H9 (cell line): ENCODE results near the gene ATP13A1. TPM values are rescaled to one million over a fixed set of nuclear protein-coding genes. Genes with fewer than 3 reads are reported as not detected.

Experiments used
- DNase-seq: peaks from one replicate; pipeline ENCODE4 v3.0.0-alpha.2; 2017
- H2AFZ ChIP-seq: one replicate; pipeline ENCODE4 v1.6.1; 2013; ENCODE audit warnings: mild to moderate bottlenecking, low read length, control low read depth, moderate library complexity
- H2AK5ac ChIP-seq: 2 replicates; pipeline ENCODE4 v1.6.1; 2013; ENCODE audit warnings: low read length, control low read depth, mixed read lengths; ENCODE audit not compliant: insufficient read length
- H2BK120ac ChIP-seq: one replicate; pipeline ENCODE4 v1.6.1; 2013; ENCODE audit warnings: low read depth, mild to moderate bottlenecking, low read length, control low read depth, inconsistent platforms; ENCODE audit not compliant: poor library complexity, severe bottlenecking
- H2BK12ac ChIP-seq: 2 replicates; pipeline ENCODE4 v1.6.1; 2013; ENCODE audit warnings: low read length, control low read depth, mixed read lengths, low read depth; ENCODE audit not compliant: insufficient read length
- H2BK15ac ChIP-seq: 2 replicates; pipeline ENCODE4 v1.6.1; 2013; ENCODE audit warnings: low read depth, low read length, control low read depth
- H2BK20ac ChIP-seq: one replicate; pipeline ENCODE4 v1.6.1; 2013; ENCODE audit warnings: low read depth, mild to moderate bottlenecking, low read length, control low read depth, inconsistent platforms; ENCODE audit not compliant: poor library complexity, severe bottlenecking
- H2BK5ac ChIP-seq: 2 replicates; pipeline ENCODE4 v1.6.1; 2013; ENCODE audit warnings: low read length, control low read depth, mixed read lengths; ENCODE audit not compliant: insufficient read length
- H3K14ac ChIP-seq: 2 replicates; pipeline ENCODE4 v1.6.1; 2013; ENCODE audit warnings: low read length, control low read depth; ENCODE audit not compliant: insufficient read depth
- H3K18ac ChIP-seq: 2 replicates; pipeline ENCODE4 v1.6.1; 2013; ENCODE audit warnings: low read depth, mild to moderate bottlenecking, mixed read lengths, low read length, control low read depth; ENCODE audit not compliant: insufficient read length
- H3K23ac ChIP-seq: 2 replicates; pipeline ENCODE4 v1.6.1; 2013; ENCODE audit warnings: low read length, control low read depth, mixed read lengths, low read depth; ENCODE audit not compliant: insufficient read length
- H3K23me2 ChIP-seq: 2 replicates; pipeline ENCODE4 v1.6.1; 2013; ENCODE audit warnings: low read depth, mild to moderate bottlenecking, mixed read lengths, low read length, control low read depth; ENCODE audit not compliant: insufficient read length, poor library complexity, severe bottlenecking
- H3K27ac ChIP-seq: 2 replicates; pipeline ENCODE4 v1.5.1; 2013; ENCODE audit warnings: low read length, control low read depth, mixed read lengths, low read depth; ENCODE audit not compliant: insufficient read length
- H3K27me3 ChIP-seq: 2 replicates; pipeline ENCODE4 v1.6.1; 2013; ENCODE audit warnings: low read length, control low read depth, inconsistent platforms; ENCODE audit not compliant: insufficient read depth
- H3K4ac ChIP-seq: 2 replicates; pipeline ENCODE4 v1.6.1; 2013; ENCODE audit warnings: low read depth, mild to moderate bottlenecking, control low read depth, inconsistent platforms, low read length, moderate library complexity
- H3K4me1 ChIP-seq: 2 replicates; pipeline ENCODE4 v1.6.1; 2013; ENCODE audit warnings: low read length, control low read depth, inconsistent platforms; ENCODE audit not compliant: insufficient read depth
- H3K4me2 ChIP-seq: 2 replicates; pipeline ENCODE4 v1.6.1; 2013; ENCODE audit warnings: low read length, control low read depth, mixed read lengths; ENCODE audit not compliant: insufficient read length, insufficient read depth
- H3K56ac ChIP-seq: 2 replicates; pipeline ENCODE4 v1.6.1; 2013; ENCODE audit warnings: low read depth, mild to moderate bottlenecking, mixed read lengths, low read length, control low read depth; ENCODE audit not compliant: insufficient read length
- H3K79me1 ChIP-seq: 2 replicates; pipeline ENCODE4 v1.6.1; 2013; ENCODE audit warnings: low read depth, mild to moderate bottlenecking, moderate library complexity, low read length, control low read depth, inconsistent platforms; ENCODE audit not compliant: insufficient read depth, poor library complexity, severe bottlenecking
- H3K79me2 ChIP-seq: 2 replicates; pipeline ENCODE4 v1.6.1; 2013; ENCODE audit warnings: low read length, control low read depth, inconsistent platforms; ENCODE audit not compliant: insufficient read depth
- H3K9ac ChIP-seq: 2 replicates; pipeline ENCODE4 v1.6.1; 2013; ENCODE audit warnings: low read length, control low read depth, mixed read lengths; ENCODE audit not compliant: insufficient read length; ENCODE audit errors: extremely low read depth
- H3K9me3 ChIP-seq: one replicate; pipeline ENCODE4 v1.6.1; 2013; ENCODE audit warnings: low read depth, low read length, inconsistent platforms; ENCODE audit not compliant: control insufficient read depth
- H3T11ph ChIP-seq: one replicate; pipeline ENCODE4 v1.6.1; 2013; ENCODE audit warnings: mild to moderate bottlenecking, low read length, control low read depth, inconsistent platforms
- H4K20me1 ChIP-seq: one replicate; pipeline ENCODE4 v1.6.1; 2013; ENCODE audit not compliant: control insufficient read depth, insufficient read length, insufficient read depth
- H4K5ac ChIP-seq: 2 replicates; pipeline ENCODE4 v1.6.1; 2013; ENCODE audit warnings: low read depth, mild to moderate bottlenecking, mixed read lengths, low read length, control low read depth; ENCODE audit not compliant: insufficient read length
- H4K8ac ChIP-seq: replicated peaks from 2 replicates; pipeline ENCODE4 v1.6.1; 2013; ENCODE audit warnings: low read length, control low read depth, mixed read lengths, low read depth; ENCODE audit not compliant: insufficient read length
- H4K91ac ChIP-seq: 2 replicates; pipeline ENCODE4 v1.6.1; 2013; ENCODE audit warnings: low read depth, mild to moderate bottlenecking, moderate library complexity, mixed read lengths, low read length, control low read depth; ENCODE audit not compliant: insufficient read length
- H3K27ac Mint-ChIP-seq, 3 experiments: 2 replicates in 2 of 3; 3 replicates in 1 of 3; pipeline ENCODE4 v1.8.0; 2020 to 2021; ENCODE audit warnings: mixed read lengths in 3 of 3, mild to moderate bottlenecking in 1 of 3, moderate library complexity in 1 of 3
- H3K27me3 Mint-ChIP-seq: 2 replicates; pipeline ENCODE4 v1.8.0; 2021; ENCODE audit warnings: low read depth, mild to moderate bottlenecking, moderate library complexity, mixed read lengths
- H3K36me3 Mint-ChIP-seq, 3 experiments: 2 replicates in 2 of 3; 3 replicates in 1 of 3; pipeline ENCODE4 v1.8.0; 2020 to 2021; ENCODE audit warnings: low read depth in 3 of 3, mixed read lengths in 3 of 3; ENCODE audit not compliant: insufficient read depth in 1 of 3
- H3K4me1 Mint-ChIP-seq, 2 experiments: 2 replicates each; pipeline ENCODE4 v1.8.0; 2020; ENCODE audit warnings: mixed read lengths in 2 of 2
- H3K4me3 Mint-ChIP-seq, 2 experiments: 2 replicates in 1 of 2; 3 replicates in 1 of 2; pipeline ENCODE4 v1.8.0; 2020 to 2021; ENCODE audit warnings: mild to moderate bottlenecking in 2 of 2, mixed read lengths in 2 of 2, moderate library complexity in 1 of 2
- H3K9me3 Mint-ChIP-seq, 2 experiments: 2 replicates in 1 of 2; 3 replicates in 1 of 2; pipeline ENCODE4 v1.8.0; 2020; ENCODE audit warnings: mild to moderate bottlenecking in 2 of 2, mixed read lengths in 2 of 2, moderate library complexity in 1 of 2
- CTCF ChIP-seq: fragments of 200-600 bp; sonication (generic); conservative IDR thresholded peaks from 3 replicates; pipeline ENCODE4 v1.8.0; 2021; ENCODE audit warnings: antibody characterized with exemption, mild to moderate bottlenecking
- WGBS: extraction: QIAGEN DNeasy Blood & Tissue Kit; methylation state at CpG from one replicate; pipeline ENCODE4 v1.1.7; 2013; ENCODE audit warnings: missing lambda C conversion rate, low lambda C conversion rate, mixed read lengths; ENCODE audit not compliant: insufficient read length; ENCODE audit errors: extremely low coverage; 5-methylcytosine and 5-hydroxymethylcytosine counted together
- total RNA-seq: library from RNA; stranded (reverse); gene quantifications from 2 replicates; pipeline ENCODE4 v1.2.1, GENCODE V29; 2021

ATP13A1 gene
- total RNA-seq, 1 experiment from 2014 or later, result 67.8 TPM

DNA sequence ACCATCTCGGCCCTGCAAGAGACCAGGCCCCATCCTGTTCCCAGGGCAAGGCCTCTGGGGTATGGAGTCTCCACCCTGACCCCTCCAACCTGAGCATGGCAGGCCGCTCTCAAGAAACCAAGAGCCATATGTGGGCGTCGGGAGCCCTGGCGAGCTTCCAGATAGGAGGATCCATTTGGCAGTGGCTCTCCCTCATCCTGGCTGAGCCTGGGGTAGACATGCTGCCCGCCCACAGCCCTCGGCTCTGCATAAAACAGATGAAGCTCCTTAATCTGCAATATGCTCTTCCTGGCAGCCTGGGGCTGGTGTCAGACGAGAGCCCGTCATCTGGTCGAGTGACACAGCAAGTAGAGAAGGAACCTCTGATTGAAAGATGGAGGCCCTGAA is 6.1 kb downstream of the ATP13A1 start:
- Histone ChIP-seq H3K4me2 (no peak overlapping the region), H3K4ac (no peak overlapping the region), H4K20me1 (no peaks in the 10 kb centered on the region), H3K23ac (no peak overlapping the region), H3K56ac (no peak overlapping the region), H2BK5ac (no peak overlapping the region), H2AFZ (no peak overlapping the region), H3K79me2 (peaks cover 11% of the 10 kb centered on the region; the same call in 1 of the 2 replicates), H3K23me2 (no peaks in the 10 kb centered on the region), H3K18ac (no peak overlapping the region), H4K5ac (no peak overlapping the region), H3K14ac (no peak overlapping the region), H2BK15ac (no peak overlapping the region), H4K8ac (no peak overlapping the region), H3K27me3 (no peaks in the 10 kb centered on the region), H3K79me1 (peaks cover 5% of the 10 kb centered on the region), H3K9ac (no peak overlapping the region), H3T11ph (no peak overlapping the region), H3K9me3 (no peaks in the 10 kb centered on the region), H3K27ac (no peak overlapping the region), H3K4me1 (peaks cover 3% of the 10 kb centered on the region; the same call in 1 of the 2 replicates), H2BK12ac (no peak overlapping the region), H4K91ac (no peak overlapping the region), H2BK20ac (no peak overlapping the region), H2BK120ac (no peak overlapping the region), H2AK5ac (no peak overlapping the region)
- no peak for TF ChIP-seq CTCF
- Mint-ChIP-seq H3K27ac (no peak overlapping the region), H3K27me3 (no peaks in the 10 kb centered on the region), H3K4me1 (peaks cover 14 to 15% of the 10 kb centered on the region in 2 experiments), H3K36me3 (peaks cover 48 to 81% (median 80%) of the 10 kb centered on the region in 3 experiments), H3K9me3 (no peaks in the 10 kb centered on the region), H3K4me3 (no peak overlapping the region)
- no CpG with 5 or more reads among the region's 10 CpGs for WGBS
- no peak for DNase-seq
